KMS-11 (cell line): ENCODE results near the gene IL17RB.

Experiments
- H2AFZ ChIP-seq: fragments of 200-600 bp; sonication (generic); 2 replicates; pipeline ENCODE4 v1.6.1; 2016; ENCODE audit warnings: antibody characterized with exemption, mixed run types, low read depth
- H3K27ac ChIP-seq: fragments of 200-600 bp; sonication (generic); 2 replicates; pipeline ENCODE4 v1.6.1; 2016; ENCODE audit warnings: mild to moderate bottlenecking, mixed run types
- H3K27me3 ChIP-seq: fragments of 200-600 bp; sonication (generic); 2 replicates; pipeline ENCODE4 v1.6.1; 2017; ENCODE audit warnings: mild to moderate bottlenecking, low read depth, mixed run types, moderate library complexity; ENCODE audit not compliant: insufficient read depth
- H3K36me3 ChIP-seq: fragments of 200-600 bp; sonication (generic); 2 replicates; pipeline ENCODE4 v1.6.1; 2017; ENCODE audit warnings: mild to moderate bottlenecking, mixed run types; ENCODE audit not compliant: insufficient read depth
- H3K4me1 ChIP-seq: fragments of 200-600 bp; sonication (generic); 2 replicates; pipeline ENCODE4 v1.6.1; 2016; ENCODE audit warnings: mild to moderate bottlenecking, low read depth, mixed run types; ENCODE audit not compliant: poor library complexity, severe bottlenecking
- H3K4me2 ChIP-seq: fragments of 200-600 bp; sonication (generic); 2 replicates; pipeline ENCODE4 v1.7.0; 2016; ENCODE audit warnings: mild to moderate bottlenecking, mixed run types
- H3K4me3 ChIP-seq: fragments of 200-600 bp; sonication (generic); IDR thresholded peaks from 2 replicates; pipeline ENCODE4 v1.6.1; 2017; ENCODE audit warnings: low read depth, low read length, mixed read lengths; ENCODE audit not compliant: insufficient read depth
- H3K79me2 ChIP-seq: fragments of 200-600 bp; sonication (generic); 2 replicates; pipeline ENCODE4 v1.6.1; 2016; ENCODE audit warnings: low read depth, mixed run types; ENCODE audit not compliant: insufficient read depth
- H3K9ac ChIP-seq: fragments of 200-600 bp; sonication (generic); 2 replicates; pipeline ENCODE4 v1.6.1; 2016; ENCODE audit warnings: mild to moderate bottlenecking, mixed run types
- H4K20me1 ChIP-seq: fragments of 200-600 bp; sonication (generic); 2 replicates; pipeline ENCODE4 v1.6.1; 2016; ENCODE audit warnings: mild to moderate bottlenecking, mixed run types; ENCODE audit not compliant: insufficient read depth
- CTCF ChIP-seq: fragments of 200-600 bp; sonication (generic); conservative IDR thresholded peaks from 2 replicates; pipeline ENCODE4 v1.6.1; 2017; ENCODE audit warnings: low read depth, mild to moderate bottlenecking, antibody characterized with exemption, low read length, moderate library complexity, mixed read lengths

Gene IL17RB

GRCh38 chr3:53818221-53819162, 27.9 kb upstream of the IL17RB start:
- Histone ChIP-seq H3K9ac (no peak overlapping the region), H3K27ac (no peak overlapping the region), H3K79me2 (no peaks in the 10 kb centered on the region), H3K36me3 (no peaks in the 10 kb centered on the region), H3K4me3 (no peak overlapping the region), H3K4me1 (no peaks in the 10 kb centered on the region), H4K20me1 (no peaks in the 10 kb centered on the region), H3K27me3 (no peaks in the 10 kb centered on the region), H2AFZ (no peak overlapping the region), H3K4me2 (no peak overlapping the region)
- TF ChIP-seq CTCF = no peak

GRCh38 chr3:53819163-53819868, 27.1 kb upstream of the IL17RB start:
- no peak overlapping the region for H3K4me2 ChIP-seq
- no peaks in the 10 kb centered on the region for H3K79me2 ChIP-seq

GRCh38 chr3:53820084-53820483, 26.3 kb upstream of the IL17RB start:
- no peak overlapping the region for H3K9ac ChIP-seq

More at GRCh38 chr3:53819163-53819868, 27.1 kb upstream of the IL17RB start:
- no peaks in the 10 kb centered on the region for H3K4me1 ChIP-seq
- no peak overlapping the region for H3K27ac ChIP-seq
- H3K9ac ChIP-seq = no peak overlapping the region
- H2AFZ ChIP-seq = no peak overlapping the region
- H4K20me1 ChIP-seq = no peaks in the 10 kb centered on the region
- no peaks in the 10 kb centered on the region for H3K27me3 ChIP-seq
- TF ChIP-seq CTCF = no peak
- no peaks in the 10 kb centered on the region for H3K36me3 ChIP-seq
- H3K4me3 ChIP-seq = no peak overlapping the region

More at GRCh38 chr3:53820084-53820483, 26.3 kb upstream of the IL17RB start:
- no peak overlapping the region for H2AFZ ChIP-seq
- no peaks in the 10 kb centered on the region for H4K20me1 ChIP-seq
- no peak overlapping the region for H3K4me3 ChIP-seq
- H3K27ac ChIP-seq = no peak overlapping the region
- H3K27me3 ChIP-seq = no peaks in the 10 kb centered on the region
- H3K4me2 ChIP-seq = no peak overlapping the region
- no peaks in the 10 kb centered on the region for H3K79me2 ChIP-seq
- no peaks in the 10 kb centered on the region for H3K36me3 ChIP-seq
- TF ChIP-seq CTCF = no peak
- no peaks in the 10 kb centered on the region for H3K4me1 ChIP-seq
